ENCODE data around the gene MBD3. TPM values are rescaled to one million over a fixed set of nuclear protein-coding genes. Genes with fewer than 3 reads are reported as not detected.

The MBD3 gene
- polyA plus RNA-seq, 1 experiment, result 21.9 TPM

DNA sequence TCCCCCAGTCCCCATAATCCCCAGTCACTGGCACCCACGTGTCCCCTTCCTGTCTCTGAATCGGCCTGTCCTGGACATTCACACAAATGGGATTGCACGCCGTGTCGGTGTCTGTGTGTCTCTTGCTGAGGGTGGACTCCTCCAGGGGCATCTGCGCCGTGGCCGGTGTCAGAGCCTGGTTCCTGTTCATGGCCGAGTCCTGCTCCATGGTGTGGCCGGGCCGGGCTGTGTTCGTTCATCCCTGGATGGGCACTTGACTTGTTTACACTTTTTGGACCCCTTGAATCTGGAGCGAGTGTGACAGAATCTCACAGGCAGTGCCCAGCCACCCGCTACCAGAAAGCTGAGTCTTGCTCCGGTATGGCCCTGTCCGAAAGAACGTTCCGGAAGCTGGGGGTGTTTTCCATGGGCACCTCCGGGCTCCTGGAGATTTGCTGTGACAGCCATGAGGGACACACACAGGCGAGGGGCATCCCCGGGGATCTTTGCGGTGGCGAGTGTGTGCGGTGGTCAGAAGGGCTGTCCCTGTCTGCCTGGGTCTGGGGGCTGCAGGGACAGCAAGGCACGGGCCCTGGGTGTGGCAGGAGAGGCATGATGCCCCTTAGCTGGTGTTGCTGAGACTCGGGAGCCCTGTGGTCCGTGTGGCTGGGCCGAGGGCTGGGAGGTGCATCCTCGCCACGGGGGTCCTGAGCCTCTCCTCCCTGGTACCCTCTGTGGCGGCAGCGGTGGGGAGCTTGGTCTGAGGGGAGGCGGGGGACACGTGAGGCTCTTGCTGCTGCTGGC, 18.1 kb downstream of the MBD3 start:
- no peak for TF ChIP-seq CTCF (IDR thresholded peaks at IDR 0.05; ENCODE audit: low read depth, low read length)
- DNase-seq (ENCODE audit: low read depth, low spot score), result no peak
- Histone ChIP-seq H3K27ac (ENCODE audit: low read depth, low read length) (no peak overlapping the region), H3K9me3 (ENCODE audit: control insufficient read depth, insufficient read depth, low read length) (peaks cover 2% of the 10 kb centered on the region; the same call in 1 of the 2 replicates), H3K4me3 (ENCODE audit: low read depth, low read length) (no peak overlapping the region), H3K27me3 (ENCODE audit: control insufficient read depth, insufficient read depth, low read length) (peaks cover 2% of the 10 kb centered on the region)
- ChIA-PET POLR2A (no interaction called here), CTCF (no interaction called here)

- no peak overlapping the region for H3K27ac ChIP-seq (ENCODE audit: low read depth, low read length)
- no peak for DNase-seq (ENCODE audit: low read depth, low spot score)
- peaks cover 2% of the 10 kb centered on the region; the same call in 1 of the 2 replicates for H3K9me3 ChIP-seq (ENCODE audit: control insufficient read depth, insufficient read depth, low read length)
- no peak for TF ChIP-seq CTCF (IDR thresholded peaks at IDR 0.05; ENCODE audit: low read depth, low read length)
- H3K4me3 ChIP-seq (ENCODE audit: low read depth, low read length), result no peak overlapping the region
- H3K27me3 ChIP-seq (ENCODE audit: control insufficient read depth, insufficient read depth, low read length), result peaks cover 4% of the 10 kb centered on the region
- ChIA-PET POLR2A (interaction anchor here (0.6 to 0.7 kb wide), 3 partner anchors 11 to 63 kb away, joined by 3 to 5 read pairs (median 5); no protein-coding TSS in a partner anchor), CTCF (no interaction called here)
Observed at GRCh38 chr19:1572795-1573194, 19.9 kb downstream of the MBD3 start.

- ChIA-PET POLR2A (no interaction called here), CTCF (no interaction called here)
- DNase-seq (ENCODE audit: low read depth, low spot score), result no peak
- Histone ChIP-seq H3K4me3 (ENCODE audit: low read depth, low read length) (no peak overlapping the region), H3K27me3 (ENCODE audit: control insufficient read depth, insufficient read depth, low read length) (peaks cover 4% of the 10 kb centered on the region), H3K9me3 (ENCODE audit: control insufficient read depth, insufficient read depth, low read length) (peaks cover 2% of the 10 kb centered on the region; the same call in 1 of the 2 replicates), H3K27ac (ENCODE audit: low read depth, low read length) (no peak overlapping the region)
- TF ChIP-seq CTCF (IDR thresholded peaks at IDR 0.05; ENCODE audit: low read depth, low read length), result no peak
Observed at GRCh38 chr19:1571358-1571757, 21.3 kb downstream of the MBD3 start.

DNA sequence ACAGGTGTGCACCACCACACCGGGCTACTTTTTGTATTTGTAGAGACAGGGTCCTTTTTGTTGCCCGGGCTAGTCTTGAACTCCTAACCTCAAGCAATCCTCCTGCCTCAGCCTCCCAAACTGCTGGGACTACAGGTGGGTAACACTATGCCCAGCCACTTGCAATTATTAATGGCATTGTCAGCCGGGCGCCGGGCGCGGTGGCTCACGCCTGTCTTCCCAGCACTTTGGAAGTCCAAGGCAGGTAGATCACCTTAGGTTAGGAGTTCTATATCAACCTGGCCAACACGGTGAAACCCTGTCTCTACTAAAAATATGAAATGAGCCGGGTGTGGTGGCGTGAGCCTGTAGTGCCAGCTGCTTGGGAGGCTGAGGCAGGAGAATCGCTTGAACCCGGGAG, 21.8 kb downstream of the MBD3 start:
- no peak overlapping the region for H3K27ac ChIP-seq (ENCODE audit: low read depth, low read length)
- H3K27me3 ChIP-seq (ENCODE audit: control insufficient read depth, insufficient read depth, low read length), result peaks cover 4% of the 10 kb centered on the region
- DNase-seq (ENCODE audit: low read depth, low spot score), result no peak
- POLR2A ChIA-PET, result no interaction called here
- H3K4me3 ChIP-seq (ENCODE audit: low read depth, low read length), result no peak overlapping the region
- peaks cover 2% of the 10 kb centered on the region; the same call in 1 of the 2 replicates for H3K9me3 ChIP-seq (ENCODE audit: control insufficient read depth, insufficient read depth, low read length)
- no peak for TF ChIP-seq CTCF (IDR thresholded peaks at IDR 0.05; ENCODE audit: low read depth, low read length)
- CTCF ChIA-PET, result no interaction called here

GRCh38 chr19:1569997-1570396, 22.7 kb downstream of the MBD3 start:
- POLR2A ChIA-PET, result interaction anchor here (0.5 kb wide), 1 partner anchor 12 kb away, joined by 3 read pairs; no protein-coding TSS in a partner anchor
- H3K4me3 ChIP-seq (ENCODE audit: low read depth, low read length), result no peak overlapping the region
- CTCF ChIA-PET, result no interaction called here

More at GRCh38 chr19:1569997-1570396, 22.7 kb downstream of the MBD3 start:
- no peak for TF ChIP-seq CTCF (IDR thresholded peaks at IDR 0.05; ENCODE audit: low read depth, low read length)
- no peak for DNase-seq (ENCODE audit: low read depth, low spot score)
- Histone ChIP-seq H3K27ac (ENCODE audit: low read depth, low read length) (no peak overlapping the region), H3K9me3 (ENCODE audit: control insufficient read depth, insufficient read depth, low read length) (peaks cover 2% of the 10 kb centered on the region; the same call in 1 of the 2 replicates), H3K27me3 (ENCODE audit: control insufficient read depth, insufficient read depth, low read length) (peaks cover 4% of the 10 kb centered on the region)

Data from AG04450 (cell line).